Small intestine (tissue), 7 donors: Measurements from ENCODE around the gene RBM19. TPM values are rescaled to one million over a fixed set of nuclear protein-coding genes. Genes with fewer than 3 reads are reported as not detected.
A peak's percentile ranks its signal among the peaks of the same experiment; 100 is the strongest.

Source experiments
- DNase-seq, 2 donors: peaks; one replicate each; pipeline versions ENCODE4 v3.0.0 to v3.0.0-alpha.2; 2013
- FAIRE-seq: peaks from 2 replicates; lab custom pipeline; 2012; peaks lifted over from hg19 to GRCh38; lab: Jason Lieb, UNC
- H3K27ac ChIP-seq, 3 donors: one replicate each; pipeline ENCODE4 v1.5.1; 2013; ENCODE audit warnings: low read length in 2 of 3, mild to moderate bottlenecking in 2 of 3, control low read depth in 1 of 3, inconsistent platforms in 1 of 3, low read depth in 1 of 3, moderate library complexity in 1 of 3
- H3K27me3 ChIP-seq, 3 donors: one replicate each; pipeline ENCODE4 v1.6.1; 2013; ENCODE audit warnings: low read length in 3 of 3, inconsistent platforms in 1 of 3; ENCODE audit not compliant: control insufficient read depth in 3 of 3, insufficient read depth in 3 of 3
- H3K36me3 ChIP-seq, 3 donors: one replicate each; pipeline ENCODE4 v1.6.1; 2013; ENCODE audit warnings: low read length in 3 of 3, inconsistent platforms in 1 of 3, low read depth in 1 of 3, mild to moderate bottlenecking in 1 of 3, moderate library complexity in 1 of 3; ENCODE audit not compliant: control insufficient read depth in 3 of 3, insufficient read depth in 2 of 3
- H3K4me1 ChIP-seq, 3 donors: one replicate each; pipeline ENCODE4 v1.6.1; 2013; ENCODE audit warnings: low read length in 2 of 3, inconsistent platforms in 1 of 3, low read depth in 1 of 3, mild to moderate bottlenecking in 1 of 3, moderate library complexity in 1 of 3; ENCODE audit not compliant: control insufficient read depth in 3 of 3, insufficient read depth in 2 of 3
- H3K4me3 ChIP-seq, 3 donors: one replicate each; pipeline ENCODE4 v1.5.1; 2013; ENCODE audit warnings: low read length in 3 of 3, control low read depth in 1 of 3, inconsistent platforms in 1 of 3, low read depth in 1 of 3, mild to moderate bottlenecking in 1 of 3, moderate library complexity in 1 of 3
- H3K9me3 ChIP-seq, 2 donors: one replicate each; pipeline ENCODE4 v1.6.1; 2013; ENCODE audit warnings: low read depth in 1 of 2, low read length in 1 of 2; ENCODE audit not compliant: control insufficient read depth in 2 of 2, insufficient read depth in 1 of 2
- WGBS, 3 donors: extraction: QIAGEN DNeasy Blood & Tissue Kit; methylation state at CpG; one replicate each; pipeline ENCODE4 v1.1.7; 2013; 5-methylcytosine and 5-hydroxymethylcytosine counted together
- polyA plus RNA-seq, 4 donors: library from polyadenylated mRNA; stranded (reverse) in 3 of 4; unstranded in 1 of 4; fragments of 200-250 nt in 3 of 4; fragments of 120-200 nt in 1 of 4; gene quantifications; one replicate each; pipeline versions ENCODE4 v1.2.1 to v1.2.3, GENCODE V29; 2013
- donor health status: healthy with polysubstance abuse.
- donor health status: control.
- donor health status: control.
- donor health status: Bipolar disorder and iron deficiency.
- donor health status: healthy.

The RBM19 gene
- polyA plus RNA-seq, 4 donors = 10.0 to 23.5 (median 14.6) TPM

DNA sequence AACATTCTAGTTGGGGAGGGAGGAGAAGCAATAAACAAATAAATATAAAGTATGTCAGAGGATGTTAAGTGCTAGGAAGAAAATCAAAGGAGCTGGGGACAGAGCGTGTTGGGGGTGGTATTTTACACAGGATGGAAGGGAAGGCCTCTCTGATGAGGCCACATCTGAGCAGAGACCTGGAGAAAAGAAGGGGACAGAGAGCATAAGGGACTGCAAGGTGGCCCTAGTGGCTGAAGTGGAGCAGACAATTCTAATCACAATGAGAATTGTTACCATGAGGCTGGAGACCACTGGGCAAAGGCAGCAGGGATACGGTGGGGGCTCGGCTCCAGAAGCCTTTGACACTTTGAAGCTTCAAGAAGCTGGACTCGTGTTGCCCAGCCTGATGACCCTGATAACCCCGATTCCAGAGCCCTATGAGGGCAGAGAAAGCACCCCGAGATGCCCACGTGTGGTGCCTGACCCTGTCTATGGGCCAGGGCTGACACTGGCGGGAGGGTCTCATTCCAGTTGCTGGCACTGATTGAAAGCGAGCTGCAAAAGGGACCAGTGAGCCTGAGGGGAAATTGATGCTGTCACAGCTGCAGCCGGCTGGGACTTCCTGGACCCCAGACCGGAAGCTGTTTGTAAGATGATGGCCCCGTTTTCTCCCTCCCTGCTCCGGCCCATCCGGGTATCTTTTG, 169.1 kb downstream of the RBM19 start:
- Histone ChIP-seq H3K36me3 (no peaks in the 10 kb centered on the region), H3K27me3 (no peaks in the 10 kb centered on the region), H3K9me3 (no peaks in the 10 kb centered on the region), H3K27ac (no peak overlapping the region), H3K4me3 (no peak overlapping the region), H3K4me1 (no peaks in the 10 kb centered on the region)
- DNase-seq (no peak), FAIRE-seq (no peak)
- WGBS, 3 donors = 65 to 81% (median 76%) methylated on average over 14 of the region's 14 CpGs

DNA sequence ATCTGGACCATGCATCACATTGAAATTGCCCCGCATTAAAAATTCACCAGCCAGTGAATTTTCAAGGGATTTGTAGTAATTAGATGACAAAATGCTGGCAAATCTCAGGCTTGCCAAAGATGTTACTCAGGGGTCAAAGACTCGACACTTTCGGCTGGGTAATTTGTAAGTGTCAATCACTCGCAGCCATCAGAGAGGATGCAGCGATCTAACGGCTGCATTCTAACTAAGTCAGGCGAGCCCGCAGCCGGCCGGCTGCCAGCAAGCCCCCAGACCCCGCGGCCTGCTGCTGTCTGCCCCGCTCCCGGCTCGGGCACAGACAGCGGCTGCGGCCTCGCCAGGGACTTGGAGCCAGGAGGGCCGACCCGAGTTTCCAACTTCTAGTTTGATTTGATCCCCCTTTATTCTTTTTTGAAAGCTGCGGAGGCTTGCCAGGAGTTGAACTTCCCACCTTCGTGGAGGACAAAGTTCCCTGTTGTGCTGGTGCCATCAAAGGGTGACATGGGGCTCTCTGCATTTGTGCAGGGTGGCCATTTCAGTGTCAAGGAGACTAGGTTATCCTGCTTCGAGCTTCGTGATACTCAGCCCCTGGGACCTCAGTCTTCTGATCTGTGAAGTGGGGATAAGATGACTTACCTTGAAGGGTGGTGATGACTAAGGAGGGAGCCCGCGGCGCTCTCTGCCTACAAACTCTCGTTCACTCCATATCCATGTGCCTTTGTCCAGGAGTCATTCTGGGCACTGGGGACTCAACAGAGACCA, 169.9 kb downstream of the RBM19 start:
- no peak overlapping the region for H3K27ac ChIP-seq
- 72 to 81% (median 79%) methylated on average over 24 to 28 of the region's 28 CpGs for WGBS, 3 donors
- H3K4me1 ChIP-seq = no peaks in the 10 kb centered on the region
- FAIRE-seq (no peak), DNase-seq (no peak)
- no peaks in the 10 kb centered on the region for H3K36me3 ChIP-seq
- no peak overlapping the region for H3K4me3 ChIP-seq
- H3K27me3 ChIP-seq = no peaks in the 10 kb centered on the region
- H3K9me3 ChIP-seq = no peaks in the 10 kb centered on the region

DNA sequence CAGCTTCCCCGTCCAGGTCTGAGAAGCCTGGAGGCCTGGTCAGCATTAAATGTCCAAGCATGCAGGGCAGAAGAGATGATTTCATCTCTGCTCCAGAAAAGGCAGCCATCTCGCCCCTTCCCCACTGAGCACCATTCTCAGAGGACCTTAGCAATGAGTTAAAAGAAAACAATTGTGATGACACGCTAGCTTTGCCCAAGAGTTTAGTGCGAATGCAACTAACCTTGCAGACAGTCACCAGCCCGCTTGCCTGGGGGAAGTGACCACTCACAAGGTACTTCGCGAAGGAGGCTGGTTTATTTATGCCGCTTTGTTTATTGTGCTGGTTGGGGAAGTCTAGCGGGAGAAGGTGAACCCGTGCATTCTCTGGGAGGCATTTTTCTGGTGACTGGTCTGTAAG, 170.7 kb downstream of the RBM19 start:
- Histone ChIP-seq H3K36me3 (no peaks in the 10 kb centered on the region), H3K4me3 (no peak overlapping the region), H3K27me3 (peaks cover 0 to 2% (median 0%) of the 10 kb centered on the region in 3 donors), H3K4me1 (no peaks in the 10 kb centered on the region), H3K27ac (no peak overlapping the region), H3K9me3 (no peaks in the 10 kb centered on the region)
- DNase-seq = no peak
- WGBS, 3 donors = 68 to 83% (median 81%) methylated on average over 10 of the region's 10 CpGs
- no peak for FAIRE-seq

DNA sequence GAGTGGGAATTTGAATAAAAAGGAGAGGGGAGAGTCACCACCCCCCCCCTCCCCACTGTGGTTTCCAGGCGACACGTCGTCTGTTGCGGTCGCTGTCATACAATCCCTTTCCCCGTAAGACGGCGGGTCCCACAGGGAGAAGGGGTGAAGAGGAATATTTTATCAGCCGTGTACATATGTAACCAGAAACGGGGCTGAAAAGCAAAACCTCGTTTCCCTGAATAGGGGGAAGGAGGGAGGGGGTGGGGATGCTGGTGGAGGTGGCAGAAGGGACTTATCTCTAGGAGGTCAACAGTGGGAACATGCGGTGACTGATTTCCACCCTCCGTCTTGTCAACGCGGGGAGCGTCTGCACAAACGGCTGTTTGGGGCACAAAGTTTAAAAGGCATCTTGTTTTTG, 171.4 kb downstream of the RBM19 start:
- Histone ChIP-seq H3K4me3 (no peak overlapping the region), H3K27me3 (peaks cover 0 to 2% (median 0%) of the 10 kb centered on the region in 3 donors), H3K4me1 (no peaks in the 10 kb centered on the region), H3K36me3 (no peaks in the 10 kb centered on the region), H3K9me3 (no peaks in the 10 kb centered on the region), H3K27ac (no peak overlapping the region)
- no peak for DNase-seq
- WGBS, 3 donors = 55 to 73% (median 71%) methylated on average over 17 of the region's 17 CpGs
- FAIRE-seq = no peak

DNA sequence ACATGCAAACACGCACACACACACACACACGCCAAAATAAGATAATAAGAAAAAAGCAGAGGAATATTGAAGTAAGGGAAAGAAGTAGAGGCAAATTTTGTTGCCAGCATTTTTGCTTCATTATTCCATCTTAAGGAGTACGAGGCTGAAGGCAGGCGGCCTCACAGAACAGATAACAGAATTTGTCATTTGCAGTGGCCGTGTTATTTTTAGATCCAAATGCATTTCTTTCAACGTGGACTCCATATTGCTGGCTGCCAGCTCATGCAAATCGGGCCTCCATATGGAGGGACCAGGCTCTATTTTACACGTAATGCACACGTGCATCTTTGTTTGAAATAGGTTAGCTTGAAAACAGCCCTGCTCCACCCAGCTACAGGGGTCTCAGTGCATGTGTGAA, 172.9 kb downstream of the RBM19 start:
- Histone ChIP-seq H3K27me3 (peaks cover 0 to 2% (median 0%) of the 10 kb centered on the region in 3 donors), H3K36me3 (no peaks in the 10 kb centered on the region), H3K4me3 (no peak overlapping the region), H3K4me1 (no peaks in the 10 kb centered on the region), H3K9me3 (no peaks in the 10 kb centered on the region), H3K27ac (no peak overlapping the region)
- DNase-seq (no peak), FAIRE-seq (no peak)
- WGBS, 3 donors = 78 to 88% (median 78%) methylated on average over 9 of the region's 9 CpGs

DNA sequence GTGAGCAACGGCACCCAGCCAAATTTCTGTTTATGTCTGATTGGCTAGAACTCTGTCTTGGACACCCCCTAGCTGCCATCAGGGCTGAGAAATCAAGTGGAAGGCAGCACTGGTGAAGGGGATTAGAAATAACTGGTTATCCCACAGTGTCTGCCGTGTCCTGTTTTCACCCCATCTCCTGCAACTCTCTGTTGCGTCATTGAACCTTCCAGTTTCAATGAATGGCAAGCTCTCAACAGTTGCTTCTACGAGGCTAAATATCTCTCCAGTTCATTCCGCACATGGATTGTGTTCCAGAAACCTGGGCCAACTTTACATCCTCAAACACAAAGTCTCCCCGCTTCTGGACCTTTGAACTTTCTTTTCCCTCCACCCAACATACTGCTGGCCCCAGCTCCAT, 173.7 kb downstream of the RBM19 start:
- Histone ChIP-seq H3K36me3 (no peaks in the 10 kb centered on the region), H3K27ac (no peak overlapping the region), H3K4me3 (no peak overlapping the region), H3K27me3 (peaks cover 0 to 2% (median 0%) of the 10 kb centered on the region in 3 donors), H3K9me3 (no peaks in the 10 kb centered on the region), H3K4me1 (no peaks in the 10 kb centered on the region)
- 35 to 60% (median 44%) methylated on average over 6 of the region's 6 CpGs for WGBS, 3 donors
- FAIRE-seq = no peak
- DNase-seq = peak in 1 of 2 donors; percentile 2

DNA sequence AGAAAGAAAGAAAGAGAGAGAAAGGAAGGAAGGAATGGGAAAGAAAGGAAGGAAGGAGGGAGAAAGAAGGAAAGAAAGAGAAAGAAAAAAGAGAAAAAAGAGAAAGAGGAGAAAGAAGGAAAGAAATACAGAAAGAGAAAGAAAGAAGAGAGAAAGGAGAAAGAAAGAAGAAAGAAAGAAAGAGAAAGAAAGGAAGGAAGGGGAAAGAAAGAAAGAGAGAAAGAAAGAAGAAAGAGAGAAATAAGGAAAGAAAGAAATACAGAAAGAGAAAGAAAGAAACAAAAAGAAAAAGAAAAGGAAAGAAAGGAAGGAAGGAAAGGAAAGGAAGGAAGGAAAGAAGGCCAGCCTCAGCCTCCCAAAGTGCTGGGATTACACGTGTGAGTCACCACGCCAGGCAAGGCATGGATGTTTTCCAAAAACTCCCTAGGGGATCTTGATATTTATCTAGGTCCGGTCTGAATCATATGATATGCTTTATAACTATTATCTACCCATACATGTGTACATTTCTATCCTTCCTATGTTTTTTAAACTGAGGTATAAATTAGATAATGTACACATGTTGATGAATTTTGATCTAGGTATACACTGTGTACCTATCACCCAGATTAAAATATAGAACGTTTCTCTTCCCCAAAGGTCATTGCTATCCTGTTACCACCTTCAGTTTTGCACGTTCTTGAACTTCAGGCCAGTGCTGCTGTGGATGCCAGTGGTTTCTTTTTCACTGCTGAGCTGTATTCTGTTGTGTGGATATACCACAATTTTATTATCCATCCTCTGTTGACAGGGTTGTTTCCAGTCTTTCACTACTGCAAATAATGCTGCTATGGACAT, 177.9 kb downstream of the RBM19 start:
- Histone ChIP-seq H3K36me3 (no peaks in the 10 kb centered on the region), H3K4me1 (no peaks in the 10 kb centered on the region), H3K27me3 (peaks cover 0 to 12% (median 0%) of the 10 kb centered on the region in 3 donors), H3K4me3 (no peak overlapping the region), H3K27ac (no peak overlapping the region), H3K9me3 (no peaks in the 10 kb centered on the region)
- WGBS, 3 donors = 41 to 67% (median 50%) methylated on average over 5 of the region's 5 CpGs
- no peak for DNase-seq
- no peak for FAIRE-seq

DNA sequence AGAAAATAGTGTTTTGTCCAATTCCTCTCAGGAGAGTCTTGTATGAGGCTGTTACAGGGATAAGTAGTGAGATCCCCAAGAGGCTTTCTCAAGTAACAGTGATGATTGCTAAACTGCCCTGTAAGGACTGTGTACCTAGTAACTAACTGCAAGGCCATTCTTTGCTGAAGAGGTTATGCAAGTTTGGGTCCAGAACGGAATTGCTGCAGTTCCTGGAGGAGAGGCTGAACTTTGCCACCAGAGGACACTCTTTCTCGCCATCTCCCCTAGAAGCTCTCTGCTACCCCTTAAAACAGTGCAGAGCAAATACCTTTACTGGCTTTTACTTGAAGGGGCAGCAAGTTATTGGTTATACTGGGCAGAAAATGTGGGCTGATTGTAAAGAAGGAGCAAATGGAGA, 180.0 kb downstream of the RBM19 start:
- Histone ChIP-seq H3K27me3 (peaks cover 0 to 12% (median 5%) of the 10 kb centered on the region in 3 donors), H3K4me1 (no peaks in the 10 kb centered on the region), H3K4me3 (no peak overlapping the region), H3K9me3 (no peaks in the 10 kb centered on the region), H3K36me3 (no peaks in the 10 kb centered on the region), H3K27ac (no peak overlapping the region)
- WGBS, 3 donors = 71 to 83% (median 75%) methylated on average over 2 of the region's 2 CpGs
- FAIRE-seq = no peak
- DNase-seq = no peak
